ENCODE results near the gene LRRC19.

GRCh38 chr9:26947736-26948135 is 57.7 kb downstream of the LRRC19 start:
- TF ChIP-seq POLR2A (IDR thresholded peaks at IDR 0.05; ENCODE audit: borderline replicate concordance, extremely low read depth, insufficient read depth, insufficient read length) = no peak
- TF ChIP-seq MAX (IDR thresholded peaks at IDR 0.05) = no peak
- no peak for TF ChIP-seq CTCF (IDR thresholded peaks at IDR 0.05 in 2 of 3, conservative IDR thresholded peaks at IDR 0.05 in 1 of 3; ENCODE audit: borderline replicate concordance in 1 of 3, insufficient read depth in 1 of 3, low read depth in 2 of 3, low read length in 2 of 3)
- TF ChIP-seq ZNF274 (IDR thresholded peaks at IDR 0.05; ENCODE audit: low read depth, low read length) = no peak
- no peak for TF ChIP-seq EZH2phosphoT487 (IDR thresholded peaks at IDR 0.05; ENCODE audit: borderline replicate concordance)
- TF ChIP-seq ZFX (IDR thresholded peaks at IDR 0.05) = no peak
- TF ChIP-seq YY1 (IDR thresholded peaks at IDR 0.05; ENCODE audit: extremely low read depth, insufficient replicate concordance, low read depth, low read length) = no peak
- TF ChIP-seq RAD21 (IDR thresholded peaks at IDR 0.05; ENCODE audit: low read depth) = no peak
- TF ChIP-seq TCF7L2 (IDR thresholded peaks at IDR 0.05; ENCODE audit: borderline replicate concordance, extremely low read depth, insufficient read depth, insufficient read length) = no peak
- no peak; the same call in 1 of the 2 replicates for TF ChIP-seq SIN3A (IDR thresholded peaks at IDR 0.05; ENCODE audit: low read depth)
- no peak for TF ChIP-seq EZH2 (IDR thresholded peaks at IDR 0.05)

Measured in HCT116 (cell line).